GM19099 (cell line): ENCODE results near the gene KCNA3.

Experiments used
- POLR2A ChIP-seq: IDR thresholded peaks from 3 replicates; pipeline ENCODE4 v1.6.1; 2011; ENCODE audit warnings: low read depth; ENCODE audit not compliant: insufficient read length; ENCODE audit errors: extremely low read depth

Gene KCNA3

GRCh38 chr1:110634455-110635311 lies 40.1 kb downstream of the KCNA3 start:
- peak; percentile 28 for TF ChIP-seq POLR2A

GRCh38 chr1:110634086-110634454 lies 40.7 kb downstream of the KCNA3 start:
- TF ChIP-seq POLR2A = no peak

DNA sequence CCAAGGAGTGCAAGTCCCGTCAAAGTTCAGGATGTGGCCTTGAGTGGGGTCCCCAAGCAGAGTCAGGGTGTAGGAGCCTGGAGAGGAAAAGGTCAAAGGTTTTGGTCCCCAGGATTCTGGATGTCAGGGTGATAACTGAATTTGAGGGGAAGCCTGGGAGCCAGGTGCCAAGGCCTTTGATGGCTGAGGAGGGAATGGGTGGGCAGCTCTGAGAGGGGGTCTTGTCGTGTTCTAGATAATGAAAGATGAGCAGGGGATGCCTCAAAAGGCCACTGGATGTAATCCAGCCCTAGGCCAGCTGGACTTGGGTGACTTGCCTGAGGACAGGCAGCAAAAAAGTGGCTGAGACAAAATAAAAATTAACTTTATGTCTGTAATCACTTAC lies 41.1 kb downstream of the KCNA3 start:
- TF ChIP-seq POLR2A = no peak

GRCh38 chr1:110631836-110632620 lies 42.7 kb downstream of the KCNA3 start:
- no peak for TF ChIP-seq POLR2A

- no peak for TF ChIP-seq POLR2A
Measured at GRCh38 chr1:110630839-110631663, 43.7 kb downstream of the KCNA3 start.

DNA sequence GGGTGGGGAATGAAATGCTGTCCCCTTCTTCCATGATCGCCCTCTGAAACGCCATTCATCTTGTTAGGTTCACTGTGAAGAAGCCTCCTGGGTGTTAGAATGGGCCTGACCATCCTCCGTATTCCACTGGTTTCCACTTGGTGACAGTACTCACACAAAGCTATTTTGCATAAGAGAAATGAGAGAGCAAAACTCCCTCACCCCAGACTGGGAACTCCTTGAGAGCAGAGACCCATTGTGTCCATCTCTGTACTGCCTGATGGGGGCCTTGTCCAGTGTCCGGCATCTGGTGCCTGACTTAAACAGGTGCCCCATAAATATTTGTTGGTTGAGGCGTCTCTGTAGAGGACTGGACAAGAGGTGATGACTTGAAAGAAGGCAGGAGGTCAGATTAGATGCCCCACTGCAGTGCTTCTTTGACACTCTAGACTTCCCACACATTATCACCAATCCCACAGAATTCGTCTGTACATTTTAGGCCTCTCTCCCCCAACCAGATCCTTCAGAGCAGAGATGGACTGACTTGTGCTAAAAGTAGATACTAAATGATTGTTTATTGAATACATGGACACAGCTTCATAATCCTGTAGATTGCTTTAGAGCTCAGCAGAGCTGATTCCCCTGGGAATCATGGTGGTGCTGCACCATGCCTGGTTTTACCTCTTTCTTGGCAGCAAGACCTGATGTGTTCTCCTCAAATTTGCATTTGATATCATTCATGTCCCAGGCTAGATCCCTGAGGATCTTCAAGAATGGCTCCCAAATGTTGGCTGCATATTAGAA lies 46.2 kb downstream of the KCNA3 start:
- TF ChIP-seq POLR2A = no peak

GRCh38 chr1:110627764-110628163 lies 47.0 kb downstream of the KCNA3 start:
- no peak for TF ChIP-seq POLR2A

- TF ChIP-seq POLR2A = no peak
Measured at GRCh38 chr1:110626889-110627288, 47.9 kb downstream of the KCNA3 start.
